Ectodermal cell (in vitro differentiated cells): ENCODE data around the gene CELF2.

Experiments
- H3K27ac ChIP-seq: 2 replicates; pipeline ENCODE4 v1.7.0; 2013; ENCODE audit warnings: mild to moderate bottlenecking, low read depth, low read length; ENCODE audit not compliant: insufficient read depth, poor library complexity, severe bottlenecking
- H3K27me3 ChIP-seq: 2 replicates; pipeline ENCODE4 v1.7.0; 2013; ENCODE audit warnings: mild to moderate bottlenecking, low read length; ENCODE audit not compliant: insufficient read depth, control insufficient read depth, poor library complexity, severe bottlenecking
- H3K36me3 ChIP-seq: one replicate; pipeline ENCODE4 v1.7.0; 2013; ENCODE audit warnings: low read length; ENCODE audit not compliant: control insufficient read depth, insufficient read depth
- H3K4me1 ChIP-seq: one replicate; pipeline ENCODE4 v1.7.0; 2013; ENCODE audit warnings: low read length; ENCODE audit not compliant: control insufficient read depth, insufficient read depth
- H3K4me3 ChIP-seq: 2 replicates; pipeline ENCODE4 v1.7.0; 2013; ENCODE audit warnings: low read depth, low read length, control low read depth; ENCODE audit not compliant: insufficient read depth
- H3K9me3 ChIP-seq: 2 replicates; pipeline ENCODE4 v1.7.0; 2013; ENCODE audit warnings: mild to moderate bottlenecking, low read length, moderate library complexity; ENCODE audit not compliant: control insufficient read depth
- WGBS, 2 experiments: methylation state at CpG; one replicate each; pipeline ENCODE4 v1.1.7; 2013; ENCODE audit warnings: missing lambda C conversion rate in 2 of 2; 5-methylcytosine and 5-hydroxymethylcytosine counted together

Gene CELF2

GRCh38 chr10:11186374-11186773 lies 168.7 kb downstream of the CELF2 start:
- no peak overlapping the region for H3K4me3 ChIP-seq
- H3K27me3 ChIP-seq: no peaks in the 10 kb centered on the region
- 100% methylated on average over 1 of the region's 1 CpG; no CpG with 5 or more reads in 1 of the 2 experiments for WGBS, 2 experiments
- no peaks in the 10 kb centered on the region for H3K9me3 ChIP-seq
- no peak overlapping the region for H3K27ac ChIP-seq
- peaks cover 14% of the 10 kb centered on the region for H3K4me1 ChIP-seq
- peaks cover 10% of the 10 kb centered on the region for H3K36me3 ChIP-seq

DNA sequence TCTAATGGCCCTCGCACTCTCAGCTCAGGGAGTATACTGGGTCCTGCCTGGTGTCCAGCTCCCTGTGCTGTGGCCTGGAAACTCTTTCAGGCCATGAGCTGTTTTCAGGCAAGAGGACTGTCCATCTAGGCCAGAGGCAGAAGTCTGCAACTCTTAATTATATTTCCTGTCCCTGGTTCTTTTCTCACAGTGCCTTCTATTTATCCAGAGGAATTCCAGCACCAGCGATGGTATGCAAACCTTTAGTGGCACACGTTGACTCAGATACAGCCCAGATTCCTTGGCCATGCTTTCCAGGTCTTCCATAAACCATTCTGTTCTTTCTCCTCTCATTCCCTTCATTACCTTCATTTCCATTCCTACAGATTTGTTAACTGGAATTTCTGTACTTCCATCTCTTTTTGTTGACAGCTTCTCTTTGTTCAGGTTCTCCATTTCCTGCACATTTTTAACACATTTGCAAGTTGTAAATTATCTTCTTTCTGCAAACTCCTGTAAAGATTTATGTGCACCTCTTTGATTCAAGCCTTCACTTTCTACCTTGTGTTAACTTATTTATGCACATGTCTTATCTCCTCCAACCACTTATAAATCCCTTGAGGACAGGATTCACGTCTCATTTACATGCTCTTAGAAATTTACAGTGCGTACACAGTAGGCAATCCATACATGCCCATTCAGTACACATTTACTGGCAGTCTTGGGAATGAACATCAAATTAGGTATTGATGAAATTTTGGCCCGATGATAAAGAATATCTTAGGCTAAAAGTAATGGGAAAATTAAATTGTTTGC lies 172.1 kb downstream of the CELF2 start:
- 79 to 82% methylated on average over 5 to 6 of the region's 6 CpGs for WGBS, 2 experiments
- Histone ChIP-seq H3K9me3 (no peaks in the 10 kb centered on the region), H3K27me3 (no peaks in the 10 kb centered on the region), H3K4me1 (peaks cover 14% of the 10 kb centered on the region), H3K4me3 (no peak overlapping the region), H3K27ac (no peak overlapping the region), H3K36me3 (peaks cover 9% of the 10 kb centered on the region)

DNA sequence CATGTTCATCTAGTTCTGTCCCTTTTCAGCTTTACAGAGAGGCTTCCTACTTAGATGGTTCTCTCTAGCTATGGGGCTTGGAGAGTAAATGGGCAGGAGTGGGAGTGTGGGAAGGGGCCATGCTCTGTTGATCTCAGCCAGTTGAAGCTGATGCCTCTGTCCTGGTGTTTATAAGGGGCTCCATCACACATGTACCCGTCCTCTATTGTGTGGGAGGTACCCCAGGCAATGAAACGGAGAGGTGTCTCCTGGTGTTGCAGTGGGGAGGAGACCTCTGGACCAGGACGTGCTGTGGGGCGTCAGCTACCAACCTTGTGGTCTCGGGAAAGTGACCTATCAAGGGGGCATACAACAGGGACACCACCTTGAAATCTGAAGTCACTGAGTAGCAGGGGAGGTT lies 173.5 kb downstream of the CELF2 start:
- Histone ChIP-seq H3K4me1 (peaks cover 14% of the 10 kb centered on the region), H3K9me3 (no peaks in the 10 kb centered on the region), H3K36me3 (no peaks in the 10 kb centered on the region), H3K27ac (no peak overlapping the region), H3K27me3 (no peaks in the 10 kb centered on the region), H3K4me3 (no peak overlapping the region)
- 93 to 99% methylated on average over 5 of the region's 5 CpGs for WGBS, 2 experiments

DNA sequence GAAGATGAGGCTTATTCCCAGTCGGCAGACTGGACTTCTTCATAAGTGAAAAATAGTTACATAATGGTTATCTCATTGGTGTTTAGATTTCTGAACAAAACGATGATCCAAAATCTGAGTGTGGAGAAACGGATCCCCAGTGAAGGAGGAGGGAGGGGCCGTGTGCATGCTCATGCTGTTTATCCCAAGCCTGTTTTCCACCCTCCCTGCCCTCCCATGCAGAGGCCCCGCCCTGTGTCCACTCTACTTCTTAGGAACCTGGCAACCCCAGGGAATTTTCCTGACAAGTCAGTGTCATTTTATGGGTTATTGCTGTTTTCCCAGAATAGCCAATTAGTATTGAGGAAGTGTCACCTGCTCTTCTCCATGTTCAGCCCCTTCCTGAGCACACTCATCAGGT lies 174.0 kb downstream of the CELF2 start:
- H3K27ac ChIP-seq: no peak overlapping the region
- peaks cover 14% of the 10 kb centered on the region for H3K4me1 ChIP-seq
- no peak overlapping the region for H3K4me3 ChIP-seq
- no peaks in the 10 kb centered on the region for H3K27me3 ChIP-seq
- no peaks in the 10 kb centered on the region for H3K9me3 ChIP-seq
- 95% methylated on average over 5 of the region's 5 CpGs for WGBS, 2 experiments
- no peaks in the 10 kb centered on the region for H3K36me3 ChIP-seq

DNA sequence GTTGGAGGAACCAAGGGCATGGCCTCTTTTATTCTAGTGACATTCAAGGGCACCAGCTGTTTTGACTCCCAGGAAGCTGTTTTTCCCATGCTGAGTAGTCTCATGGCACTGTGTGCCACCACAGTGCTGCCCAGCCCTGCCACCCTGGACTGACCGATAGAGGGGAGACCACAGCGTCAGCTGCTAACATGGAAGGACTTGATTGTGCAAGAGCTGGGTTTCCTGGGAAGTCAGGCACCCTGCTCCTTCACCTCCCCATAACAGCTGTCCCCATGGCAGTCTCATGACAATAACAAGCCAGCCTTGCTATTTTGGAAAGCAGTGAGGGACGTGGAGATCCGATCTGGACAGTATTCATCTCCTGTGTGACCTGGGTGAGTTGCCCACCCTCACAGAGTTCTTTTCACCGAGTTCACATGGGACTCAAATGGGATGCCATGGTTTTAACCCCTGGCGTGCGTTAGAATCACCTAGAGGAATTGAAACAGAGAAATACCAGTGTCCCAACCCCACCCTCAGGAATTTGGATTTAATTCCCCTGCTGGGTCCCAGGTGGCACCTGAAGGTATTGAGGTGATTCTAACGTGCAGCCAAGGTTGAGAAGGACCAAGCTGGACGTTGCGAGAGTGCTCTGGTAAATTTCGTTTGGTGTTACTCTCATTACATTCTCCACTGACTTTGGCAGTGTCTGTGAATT lies 174.8 kb downstream of the CELF2 start:
- Histone ChIP-seq H3K9me3 (no peaks in the 10 kb centered on the region), H3K36me3 (no peaks in the 10 kb centered on the region), H3K4me3 (no peak overlapping the region), H3K27me3 (no peaks in the 10 kb centered on the region), H3K27ac (no peak overlapping the region), H3K4me1 (peaks cover 14% of the 10 kb centered on the region)
- 85 to 86% methylated on average over 11 of the region's 11 CpGs for WGBS, 2 experiments

DNA sequence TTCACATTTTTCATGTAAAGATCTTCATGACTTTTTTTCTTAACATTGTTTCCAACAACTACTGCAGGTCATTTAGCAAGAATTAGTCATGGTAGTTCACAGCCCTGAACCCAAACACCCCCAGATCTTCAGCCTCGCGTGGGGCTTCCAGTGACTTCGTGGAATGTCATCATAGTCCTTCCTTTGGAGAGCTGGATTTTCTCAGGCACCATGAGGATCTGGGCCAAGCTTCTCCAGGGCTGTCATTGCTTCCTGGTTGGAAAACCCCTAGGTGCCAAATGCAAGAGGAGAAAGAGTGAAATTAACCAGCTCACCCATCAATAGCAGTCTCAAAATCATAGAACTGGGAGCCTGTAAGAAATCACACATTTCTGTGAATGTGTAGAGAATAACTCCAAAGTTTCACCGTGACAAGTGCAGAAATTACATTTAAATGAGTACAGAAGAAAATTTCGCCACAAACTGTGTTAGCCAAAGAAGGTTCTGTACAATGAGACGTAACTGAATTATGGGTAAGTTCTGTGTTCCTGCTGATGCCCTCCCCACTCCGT lies 175.4 kb downstream of the CELF2 start:
- Histone ChIP-seq H3K27ac (no peak overlapping the region), H3K4me1 (peaks cover 14% of the 10 kb centered on the region), H3K36me3 (no peaks in the 10 kb centered on the region), H3K9me3 (no peaks in the 10 kb centered on the region), H3K27me3 (no peaks in the 10 kb centered on the region), H3K4me3 (no peak overlapping the region)
- WGBS, 2 experiments: 96 to 97% methylated on average over 7 of the region's 7 CpGs

GRCh38 chr10:11194859-11195586 lies 177.4 kb downstream of the CELF2 start:
- Histone ChIP-seq H3K27me3 (no peaks in the 10 kb centered on the region), H3K36me3 (no peaks in the 10 kb centered on the region), H3K4me1 (peaks cover 7% of the 10 kb centered on the region), H3K4me3 (no peak overlapping the region), H3K9me3 (no peaks in the 10 kb centered on the region), H3K27ac (no peak overlapping the region)
- WGBS, 2 experiments: 95 to 96% methylated on average over 8 of the region's 8 CpGs

- H3K4me1 ChIP-seq: peaks cover under 1% of the 10 kb centered on the region
- H3K36me3 ChIP-seq: no peaks in the 10 kb centered on the region
- 96% methylated on average over 6 to 7 of the region's 7 CpGs for WGBS, 2 experiments
- no peak overlapping the region for H3K4me3 ChIP-seq
- no peak overlapping the region for H3K27ac ChIP-seq
- H3K9me3 ChIP-seq: no peaks in the 10 kb centered on the region
- H3K27me3 ChIP-seq: no peaks in the 10 kb centered on the region
Observed at GRCh38 chr10:11195623-11196022, 178.0 kb downstream of the CELF2 start.

DNA sequence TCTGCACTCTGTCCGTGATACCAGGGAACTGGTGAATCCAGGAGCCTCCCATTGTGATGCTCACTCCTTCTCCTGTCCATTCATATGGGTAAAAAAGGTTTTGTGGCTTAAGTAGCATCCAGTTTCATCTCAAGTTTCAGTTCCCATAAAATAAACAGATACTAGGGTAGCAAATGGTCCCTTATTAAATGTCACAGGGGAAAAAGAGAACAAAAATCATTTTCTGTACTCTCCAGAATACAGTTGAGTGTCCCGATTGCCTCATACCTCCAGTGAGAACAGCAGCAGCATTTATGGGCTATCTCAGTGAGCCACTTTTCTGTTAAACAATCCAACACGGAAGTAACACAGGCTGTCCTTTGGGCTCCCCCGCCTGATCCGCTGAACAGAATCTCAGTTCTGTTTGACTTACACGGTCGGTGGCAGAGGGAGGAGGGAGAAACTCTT lies 179.6 kb downstream of the CELF2 start:
- no peaks in the 10 kb centered on the region for H3K4me1 ChIP-seq
- H3K36me3 ChIP-seq: peaks cover 6% of the 10 kb centered on the region
- no peak overlapping the region for H3K4me3 ChIP-seq
- no peaks in the 10 kb centered on the region for H3K9me3 ChIP-seq
- H3K27me3 ChIP-seq: no peaks in the 10 kb centered on the region
- no peak overlapping the region for H3K27ac ChIP-seq
- WGBS, 2 experiments: 64 to 73% methylated on average over 7 of the region's 7 CpGs

- 90 to 93% methylated on average over 3 of the region's 3 CpGs for WGBS, 2 experiments
- H3K4me3 ChIP-seq: no peak overlapping the region
- no peaks in the 10 kb centered on the region for H3K9me3 ChIP-seq
- H3K36me3 ChIP-seq: peaks cover 6% of the 10 kb centered on the region
- no peaks in the 10 kb centered on the region for H3K27me3 ChIP-seq
- no peaks in the 10 kb centered on the region for H3K4me1 ChIP-seq
- H3K27ac ChIP-seq: no peak overlapping the region
Observed at GRCh38 chr10:11197878-11198277, 180.2 kb downstream of the CELF2 start.
